ENCODE results near the gene PLXNC1. TPM values are rescaled to one million over a fixed set of nuclear protein-coding genes. Genes with fewer than 3 reads are reported as not detected.

PLXNC1 gene
- total and polyA plus RNA-seq, 9 donors = 8.2 to 33.7 (median 17.5) TPM

DNA sequence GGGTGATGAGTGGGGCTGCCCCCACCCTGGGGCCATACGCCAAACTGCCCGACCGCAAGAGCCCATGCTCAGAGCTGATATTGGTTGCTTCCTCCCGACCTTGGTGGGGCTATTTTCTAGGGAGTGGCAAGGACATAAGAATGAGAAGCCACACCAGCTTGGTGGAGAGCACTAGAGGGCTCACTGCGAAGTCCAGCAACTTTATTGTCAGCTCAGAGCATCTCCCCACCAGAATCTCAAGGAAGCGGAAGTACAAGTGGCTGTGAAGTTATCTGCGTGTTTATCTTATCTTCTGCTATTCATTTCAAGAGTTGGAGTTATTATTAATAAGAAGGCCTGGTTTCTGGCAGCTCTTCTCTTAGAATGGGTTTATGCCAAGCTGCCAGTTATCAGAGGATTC, 4.9 kb upstream of the PLXNC1 start:
- intact Hi-C loops (cut with DNase I) = loop anchor here in 2 of 4 donors (10.0 kb wide), 3 partner anchors 291 to 731 kb away; no protein-coding TSS in a partner anchor
- WGBS, 3 donors = 70 to 75% (median 75%) methylated on average over 7 of the region's 7 CpGs

DNA sequence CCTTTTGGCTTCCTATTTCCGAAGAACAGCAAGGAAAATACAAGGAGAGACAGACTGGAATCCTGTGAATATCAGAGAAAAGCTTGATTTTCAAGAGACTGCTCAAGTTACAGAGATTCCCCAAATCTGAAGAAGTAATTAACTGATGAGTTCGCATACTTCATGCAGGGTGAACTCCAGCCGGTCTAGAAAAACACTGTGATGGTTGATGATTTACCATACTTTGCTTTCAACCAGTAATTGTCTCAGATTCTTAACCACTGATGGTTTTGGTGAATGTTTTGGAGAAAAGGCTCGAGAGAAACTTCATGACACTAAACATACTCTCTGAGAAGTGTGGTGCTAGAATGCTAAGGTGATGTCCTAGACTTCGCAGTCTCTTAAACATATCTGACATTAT, 4.4 kb upstream of the PLXNC1 start:
- Histone ChIP-seq H3K36me3 (no peaks in the 10 kb centered on the region), H3K4me1 (ENCODE audit: insufficient read depth) (peaks cover 1% of the 10 kb centered on the region), H3K27me3 (no peaks in the 10 kb centered on the region), H3K9me3 (no peaks in the 10 kb centered on the region), H3K27ac (no peak overlapping the region), H3K4me3 (no peak overlapping the region)
- DNase-seq = no peak
- intact Hi-C loops (cut with DNase I) = loop anchor here in 2 of 4 donors (2.0 to 10.0 kb wide), 4 partner anchors 291 to 731 kb away; no protein-coding TSS in a partner anchor
- TF ChIP-seq, protein P1, sequence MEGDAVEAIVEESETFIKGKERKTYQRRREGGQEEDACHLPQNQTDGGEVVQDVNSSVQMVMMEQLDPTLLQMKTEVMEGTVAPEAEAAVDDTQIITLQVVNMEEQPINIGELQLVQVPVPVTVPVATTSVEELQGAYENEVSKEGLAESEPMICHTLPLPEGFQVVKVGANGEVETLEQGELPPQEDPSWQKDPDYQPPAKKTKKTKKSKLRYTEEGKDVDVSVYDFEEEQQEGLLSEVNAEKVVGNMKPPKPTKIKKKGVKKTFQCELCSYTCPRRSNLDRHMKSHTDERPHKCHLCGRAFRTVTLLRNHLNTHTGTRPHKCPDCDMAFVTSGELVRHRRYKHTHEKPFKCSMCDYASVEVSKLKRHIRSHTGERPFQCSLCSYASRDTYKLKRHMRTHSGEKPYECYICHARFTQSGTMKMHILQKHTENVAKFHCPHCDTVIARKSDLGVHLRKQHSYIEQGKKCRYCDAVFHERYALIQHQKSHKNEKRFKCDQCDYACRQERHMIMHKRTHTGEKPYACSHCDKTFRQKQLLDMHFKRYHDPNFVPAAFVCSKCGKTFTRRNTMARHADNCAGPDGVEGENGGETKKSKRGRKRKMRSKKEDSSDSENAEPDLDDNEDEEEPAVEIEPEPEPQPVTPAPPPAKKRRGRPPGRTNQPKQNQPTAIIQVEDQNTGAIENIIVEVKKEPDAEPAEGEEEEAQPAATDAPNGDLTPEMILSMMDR (IDR thresholded peaks at IDR 0.05) = no peak
- TF ChIP-seq EP300 (IDR thresholded peaks at IDR 0.05) = no peak
- TF ChIP-seq POLR2A (IDR thresholded peaks at IDR 0.05) = no peak
- WGBS, 3 donors = 81 to 85% (median 83%) methylated on average over 5 of the region's 5 CpGs

More for the DNA sequence above, 4.9 kb upstream of the PLXNC1 start:
- Histone ChIP-seq H3K36me3 (no peaks in the 10 kb centered on the region), H3K27ac (no peak overlapping the region), H3K4me1 (ENCODE audit: insufficient read depth) (peaks cover 1% of the 10 kb centered on the region), H3K27me3 (no peaks in the 10 kb centered on the region), H3K4me3 (no peak overlapping the region), H3K9me3 (no peaks in the 10 kb centered on the region)
- TF ChIP-seq EP300 (IDR thresholded peaks at IDR 0.05) (no peak), POLR2A (IDR thresholded peaks at IDR 0.05) (no peak)
- TF ChIP-seq, protein P1 (IDR thresholded peaks at IDR 0.05) = no peak
- DNase-seq = no peak

DNA sequence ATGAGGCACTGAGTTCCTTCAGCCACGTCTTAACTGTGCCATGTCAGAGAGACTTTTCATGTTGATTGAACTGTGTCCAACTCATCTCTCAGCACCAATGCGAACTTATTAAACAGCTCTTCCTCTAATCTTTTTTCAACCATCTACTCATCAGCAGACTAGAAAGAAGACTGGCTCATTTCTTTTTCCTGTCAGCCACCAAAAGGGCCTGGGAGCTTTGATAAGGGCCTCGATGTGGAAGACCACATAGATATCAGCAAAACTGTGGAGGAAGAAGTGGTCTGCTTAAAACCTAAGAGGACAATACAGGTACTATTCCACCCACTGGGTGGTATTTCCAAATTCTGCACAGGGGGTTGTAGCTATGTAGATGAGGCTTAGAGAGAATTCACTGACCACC, 3.6 kb upstream of the PLXNC1 start:
- Histone ChIP-seq H3K36me3 (no peaks in the 10 kb centered on the region), H3K9me3 (no peaks in the 10 kb centered on the region), H3K4me3 (no peak overlapping the region), H3K4me1 (ENCODE audit: insufficient read depth) (peaks cover 1% of the 10 kb centered on the region), H3K27ac (no peak overlapping the region), H3K27me3 (no peaks in the 10 kb centered on the region)
- intact Hi-C loops (cut with DNase I) = loop anchor here (2.0 to 10.0 kb wide), 7 partner anchors 118 to 730 kb away; no protein-coding TSS in a partner anchor
- TF ChIP-seq, protein P1 (IDR thresholded peaks at IDR 0.05) = no peak
- TF ChIP-seq EP300 (IDR thresholded peaks at IDR 0.05) = no peak
- no peak for TF ChIP-seq POLR2A (IDR thresholded peaks at IDR 0.05)
- no peak for DNase-seq
- 76 to 79% (median 76%) methylated on average over 3 of the region's 3 CpGs for WGBS, 3 donors

GRCh38 chr12:94145191-94145983, 3.0 kb upstream of the PLXNC1 start:
- WGBS, 3 donors = 14 to 16% (median 16%) methylated on average over 12 of the region's 12 CpGs
- DNase-seq = peak in 4 of 5 donors; percentile 37 to 51 (median 48)
- Histone ChIP-seq H3K9me3 (no peaks in the 10 kb centered on the region), H3K36me3 (no peaks in the 10 kb centered on the region), H3K27ac (no peak overlapping the region), H3K27me3 (no peaks in the 10 kb centered on the region), H3K4me3 (no peak overlapping the region), H3K4me1 (ENCODE audit: insufficient read depth) (peaks cover 1% of the 10 kb centered on the region)
- no peak for TF ChIP-seq POLR2A (IDR thresholded peaks at IDR 0.05)
- TF ChIP-seq, protein P1 (IDR thresholded peaks at IDR 0.05) = peak; percentile 28 to 58 (median 46)
- intact Hi-C loops (cut with DNase I) = loop anchor here (2.0 to 10.0 kb wide), 7 partner anchors 117 to 729 kb away; no protein-coding TSS in a partner anchor
